HG02970 (cell line): ENCODE results near the gene SDK2.
"Not testable (repeated sequence)": the region's sequence is repeated elsewhere in the genome, so short reads cannot be mapped to it uniquely, and the experiment has no call there.

Source experiments
- ATAC-seq: cut with Tn5 transposase; IDR thresholded peaks from one replicate; pipeline ENCODE4 v1.9.1; 2021; ENCODE audit warnings: mild to moderate bottlenecking, moderate library complexity, moderate number of reproducible peaks; ENCODE audit not compliant: unreplicated experiment, low FRiP score

SDK2 gene

GRCh38 chr17:73470316-73470826, 173.9 kb downstream of the SDK2 start:
- no peak for ATAC-seq

- ATAC-seq, result no peak
Measured at GRCh38 chr17:73469311-73469710, 174.9 kb downstream of the SDK2 start.

- ATAC-seq, result no peak
Measured at GRCh38 chr17:73468221-73468620, 176.0 kb downstream of the SDK2 start.

DNA sequence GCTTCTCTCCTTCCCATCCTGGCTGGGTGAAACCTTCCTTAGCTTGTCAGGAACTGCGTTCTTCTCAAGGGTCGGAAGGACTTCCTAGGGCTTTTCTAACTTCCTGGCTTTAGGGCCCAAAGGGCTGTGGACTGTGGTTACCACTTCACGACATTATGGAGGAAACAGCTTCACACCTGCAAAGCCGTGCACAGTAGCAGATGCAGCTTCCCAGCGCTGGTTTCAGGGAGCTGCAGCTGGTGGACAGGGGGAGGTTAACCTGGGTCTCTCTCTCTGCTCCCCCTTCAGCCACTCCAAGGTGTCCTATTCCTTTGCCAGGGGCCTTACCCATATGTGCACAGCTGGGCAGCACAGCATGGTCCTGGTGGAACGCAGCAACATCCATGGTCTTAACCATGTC, 176.6 kb downstream of the SDK2 start:
- ATAC-seq, result no peak

- no peak for ATAC-seq
Measured at GRCh38 chr17:73466704-73467433, 177.4 kb downstream of the SDK2 start.

- no peak for ATAC-seq
Measured at GRCh38 chr17:73465953-73466230, 178.4 kb downstream of the SDK2 start.

DNA sequence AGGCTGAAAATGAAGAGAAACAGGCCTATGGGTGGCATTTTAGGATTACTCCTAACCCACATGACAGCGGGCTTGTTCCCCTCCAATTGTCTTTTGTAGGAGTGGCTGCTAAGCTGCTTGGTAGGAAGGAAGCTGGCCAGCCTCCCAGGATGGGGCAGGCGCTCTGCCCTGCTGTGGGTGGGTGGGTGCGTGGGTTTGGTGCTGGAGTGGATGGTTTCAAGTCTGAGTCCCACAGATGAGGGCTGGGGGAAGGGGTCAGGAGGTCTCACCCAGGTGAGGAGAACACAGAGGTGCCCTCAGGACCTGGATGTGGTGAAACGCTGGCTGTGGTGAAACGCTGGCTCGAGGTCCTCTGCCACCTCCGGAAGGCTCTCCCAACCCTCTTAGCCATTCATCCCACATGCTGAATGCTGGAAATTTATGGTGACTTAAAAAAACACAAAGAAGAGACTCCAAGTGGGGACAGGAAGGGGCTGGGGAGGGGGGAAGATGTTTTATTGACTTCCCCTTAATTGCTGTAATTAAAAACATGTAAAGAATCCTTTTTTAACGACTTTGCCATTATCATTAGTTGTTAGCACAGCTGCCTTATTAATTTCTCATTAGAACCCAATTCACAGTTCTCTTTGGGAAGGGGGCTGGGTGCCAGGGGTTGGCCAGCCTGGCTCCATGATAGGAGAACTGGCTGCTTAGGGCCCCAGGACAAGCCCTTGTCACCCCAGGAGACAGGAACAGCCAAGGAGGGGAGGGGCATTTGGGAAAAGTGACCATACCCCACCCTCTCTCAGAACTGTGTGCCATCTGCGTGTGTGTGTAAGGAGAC, 178.9 kb downstream of the SDK2 start:
- no peak for ATAC-seq

- no peak for ATAC-seq
Measured at GRCh38 chr17:73464447-73464846, 179.8 kb downstream of the SDK2 start.

DNA sequence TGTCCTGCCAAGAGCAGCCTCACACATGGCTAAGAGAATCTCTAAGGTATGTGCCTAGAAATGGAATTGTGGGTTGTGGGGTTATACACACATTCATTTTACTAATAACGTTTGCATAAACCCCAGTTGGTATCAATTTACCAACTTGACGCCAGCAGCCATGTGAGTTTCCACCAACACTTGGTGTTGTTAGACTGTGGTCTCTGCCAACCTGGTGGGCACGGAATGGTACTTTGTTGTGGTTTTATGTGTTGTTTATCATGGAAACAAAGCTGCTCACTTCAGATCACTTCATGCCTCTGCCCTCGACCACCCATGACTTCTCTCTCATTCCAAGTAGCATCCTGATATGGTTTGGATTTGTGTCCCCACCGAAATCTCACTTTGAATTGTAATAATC, 180.4 kb downstream of the SDK2 start:
- ATAC-seq, result no peak

DNA sequence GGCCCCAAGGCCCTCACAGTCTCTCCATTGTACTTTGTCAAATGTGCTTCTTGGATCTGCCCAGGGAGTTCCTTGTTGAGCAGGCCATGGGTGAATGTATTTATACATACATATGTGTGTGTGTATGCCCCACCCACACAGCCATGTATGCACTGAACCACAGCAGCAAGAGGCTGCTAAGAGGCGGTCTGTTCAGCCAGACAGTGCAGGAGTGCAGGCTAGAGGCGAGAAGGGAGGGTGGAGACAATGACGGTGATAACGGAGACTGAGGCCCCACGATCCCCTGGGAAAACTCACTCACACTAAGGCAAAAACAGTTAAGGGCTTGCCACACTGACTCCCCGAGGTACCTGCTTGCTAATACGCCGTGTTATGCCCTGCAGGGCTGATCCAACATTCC, 181.4 kb downstream of the SDK2 start:
- ATAC-seq, result no peak

- no peak for ATAC-seq
Measured at GRCh38 chr17:73459980-73460379, 184.3 kb downstream of the SDK2 start.

DNA sequence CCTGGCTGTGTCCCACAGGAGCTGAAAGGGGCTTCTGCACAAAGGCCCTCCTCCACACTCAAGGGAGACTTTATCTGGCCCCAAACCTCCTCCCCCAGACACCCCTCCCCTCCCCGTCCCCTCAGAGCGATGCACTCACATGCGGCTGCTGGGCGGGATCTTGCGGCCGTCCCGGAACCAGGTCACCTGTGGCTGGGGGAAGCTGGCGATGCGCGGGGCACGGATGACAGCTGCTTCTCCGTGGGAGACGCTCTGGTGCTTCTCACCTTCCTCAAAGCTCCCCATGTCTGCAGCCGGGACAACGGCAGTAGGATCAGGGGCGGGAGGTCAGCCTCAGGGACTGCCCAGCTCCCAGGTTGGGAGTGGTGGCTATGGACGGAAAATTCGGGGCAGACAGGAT, 188.5 kb downstream of the SDK2 start:
- ATAC-seq, result no peak

- no peak for ATAC-seq
Measured at GRCh38 chr17:73455050-73455687, 189.1 kb downstream of the SDK2 start.

- ATAC-seq, result not testable (repeated sequence)
Measured at GRCh38 chr17:73453494-73453893, 190.8 kb downstream of the SDK2 start.

- ATAC-seq, result no peak
Measured at GRCh38 chr17:73453090-73453489, 191.2 kb downstream of the SDK2 start.

DNA sequence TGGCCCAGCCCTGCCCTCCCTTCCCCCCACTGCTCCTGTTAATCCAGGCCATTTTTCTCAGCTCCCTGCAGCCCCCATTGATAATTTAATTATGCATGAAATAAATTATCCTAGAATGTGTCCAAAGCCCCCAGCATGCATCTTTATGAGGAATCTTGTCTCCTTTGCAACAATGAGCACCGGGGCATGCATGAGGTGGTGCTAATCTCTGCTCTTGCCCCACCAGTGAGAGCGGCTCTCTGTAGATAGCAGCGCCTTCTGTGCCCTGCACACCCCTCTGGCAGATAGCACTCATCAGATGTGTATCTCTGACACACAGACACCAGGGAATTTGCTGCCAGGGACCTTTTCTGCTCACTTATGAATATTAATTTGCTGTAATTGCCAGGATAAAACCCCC, 192.2 kb downstream of the SDK2 start:
- no peak for ATAC-seq

- ATAC-seq, result no peak
Measured at GRCh38 chr17:73447319-73447718, 196.9 kb downstream of the SDK2 start.

DNA sequence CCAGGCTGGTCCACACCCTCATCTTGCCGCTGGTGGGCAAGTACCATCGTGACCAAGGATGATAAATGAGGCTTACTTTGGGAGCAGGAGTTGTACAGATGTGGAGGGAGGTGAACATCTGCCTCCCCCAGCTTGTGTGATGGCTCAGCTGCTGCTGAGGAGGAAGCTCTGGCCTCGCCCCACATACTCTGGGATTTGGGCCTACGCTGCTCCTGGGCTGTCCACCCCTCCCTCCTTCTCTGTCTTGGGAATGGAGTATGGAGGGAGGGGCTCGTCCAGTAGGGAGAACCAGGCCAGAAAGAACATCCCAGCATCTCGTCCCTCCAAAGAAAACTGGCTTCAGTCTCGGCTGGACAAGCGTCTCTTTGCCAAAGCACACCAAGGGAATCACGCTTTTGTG, 197.6 kb downstream of the SDK2 start:
- no peak for ATAC-seq

- ATAC-seq, result no peak
Measured at GRCh38 chr17:73445466-73445865, 198.8 kb downstream of the SDK2 start.

GRCh38 chr17:73444021-73444420, 200.2 kb downstream of the SDK2 start:
- ATAC-seq, result no peak

DNA sequence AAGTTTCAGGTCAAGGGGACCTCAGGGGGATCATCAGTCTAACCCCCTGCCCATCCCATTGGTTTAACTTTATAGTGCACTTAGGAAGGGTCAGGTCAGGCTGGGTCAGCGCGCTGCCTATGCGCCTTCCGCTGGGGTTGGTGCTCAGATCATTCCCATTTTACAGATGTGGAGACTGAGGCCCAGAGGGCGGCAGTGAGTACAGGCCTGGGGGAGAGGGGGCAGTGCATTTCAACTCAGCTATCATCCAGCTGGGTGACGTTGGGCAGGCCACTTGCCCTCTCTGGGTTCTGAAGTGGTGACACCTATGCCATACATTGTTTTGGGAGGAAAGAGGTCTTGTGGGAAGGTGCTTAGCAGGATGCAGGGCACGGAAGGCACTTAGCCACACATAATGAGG, 204.6 kb downstream of the SDK2 start:
- no peak for ATAC-seq
